Endothelial cell of umbilical vein (primary cell): ENCODE measurements around the gene DIS3L2. TPM values are rescaled to one million over a fixed set of nuclear protein-coding genes. Genes with fewer than 3 reads are reported as not detected.

Source experiments
- BruUV-seq: library from RNA; stranded (reverse); fragments of 400-500 nt; replicated peaks from 2 replicates; lab custom pipeline; 2021; lab: Mats Ljungman, UMichigan
- CTCF ChIA-PET: fragments of 300-600, 350-600 bp; sonication (Branson Sonifier 250); formaldehyde crosslinking; loops from one replicate; lab custom pipeline; 2021; ENCODE audit warnings: antibody characterized with exemption, inconsistent platforms; lab: Charles Lee
- POLR2A ChIA-PET: fragments of 300-600, 350-600 bp; sonication (Branson Sonifier 250); formaldehyde crosslinking; loops from one replicate; lab custom pipeline; 2021; ENCODE audit warnings: antibody characterized with exemption, inconsistent platforms; lab: Charles Lee
- DNase-seq: peaks from one replicate; pipeline ENCODE4 v3.0.0-alpha.2; 2011; ENCODE audit warnings: low read depth, low spot score
- FAIRE-seq: peaks from 2 replicates; lab custom pipeline; 2011; peaks lifted over from hg19 to GRCh38; lab: Jason Lieb, UNC
- H2AFZ ChIP-seq: 2 replicates; pipeline ENCODE4 v1.6.0; 2012; ENCODE audit warnings: low read depth, low read length, control low read depth, inconsistent platforms
- H3K27ac ChIP-seq: 2 replicates; pipeline ENCODE4 v1.5.1; 2011; ENCODE audit warnings: low read depth, mild to moderate bottlenecking, control low read depth, low read length, moderate library complexity; ENCODE audit not compliant: insufficient read depth
- H3K27me3 ChIP-seq, 2 experiments: 2 replicates each; pipeline versions ENCODE4 v1.6.0 to v1.6.1; 2011; ENCODE audit warnings: low read length in 2 of 2, mixed read lengths in 1 of 2; ENCODE audit not compliant: control insufficient read depth in 2 of 2, insufficient read depth in 2 of 2
- H3K36me3 ChIP-seq, 2 experiments: 2 replicates in 1 of 2; 3 replicates in 1 of 2; pipeline ENCODE4 v1.5.1; 2011; ENCODE audit warnings: low read length in 2 of 2, mild to moderate bottlenecking in 1 of 2, moderate library complexity in 1 of 2; ENCODE audit not compliant: control insufficient read depth in 2 of 2, insufficient read depth in 2 of 2; ENCODE audit errors: extremely low read depth in 1 of 2
- H3K4me1 ChIP-seq: 3 replicates; pipeline ENCODE4 v1.5.1; 2011; ENCODE audit warnings: mild to moderate bottlenecking, low read length; ENCODE audit not compliant: control insufficient read depth, insufficient read depth; ENCODE audit errors: extremely low read depth
- H3K4me2 ChIP-seq: 2 replicates; pipeline ENCODE4 v1.6.1; 2011; ENCODE audit warnings: low read length, control low read depth, mixed read lengths; ENCODE audit not compliant: insufficient read depth
- H3K4me3 ChIP-seq, 3 experiments: fragments of 200-600 bp in 1 of 3; sonication (generic), shearing (Covaris generic) in 1 of 3; replicated peaks in 1 of 3; 2 replicates each; pipeline ENCODE4 v1.5.1; 2011 to 2016; ENCODE audit warnings: control low read depth in 3 of 3, low read length in 3 of 3, mild to moderate bottlenecking in 2 of 3, inconsistent platforms in 1 of 3, low read depth in 1 of 3, moderate library complexity in 1 of 3; ENCODE audit not compliant: insufficient read depth in 1 of 3
- H3K79me2 ChIP-seq: 2 replicates; pipeline ENCODE4 v1.6.0; 2012; ENCODE audit warnings: low read length, inconsistent platforms; ENCODE audit not compliant: control insufficient read depth, insufficient read depth
- H3K9ac ChIP-seq: replicated peaks from 2 replicates; pipeline ENCODE3; 2011; ENCODE audit warnings: low read length, control low read depth; ENCODE audit not compliant: insufficient read depth; ENCODE audit errors: extremely low read depth
- H3K9me1 ChIP-seq: replicated peaks from 3 replicates; pipeline ENCODE4 v1.6.0; 2011; ENCODE audit warnings: mild to moderate bottlenecking, low read length; ENCODE audit not compliant: control insufficient read depth, insufficient read depth; ENCODE audit errors: extremely low read depth
- H3K9me3 ChIP-seq: replicated peaks from 2 replicates; pipeline ENCODE4 v1.5.1; 2012; ENCODE audit warnings: low read length, inconsistent platforms; ENCODE audit not compliant: control insufficient read depth, insufficient read depth
- H4K20me1 ChIP-seq: replicated peaks from 2 replicates; pipeline ENCODE3; 2011; ENCODE audit warnings: mild to moderate bottlenecking, low read length; ENCODE audit not compliant: control insufficient read depth, insufficient read depth; ENCODE audit errors: extremely low read depth
- EZH2 ChIP-seq: IDR thresholded peaks from 2 replicates; pipeline ENCODE4 v1.6.1; 2012; ENCODE audit warnings: borderline replicate concordance, low read depth, mild to moderate bottlenecking, moderate library complexity, low read length, inconsistent platforms; ENCODE audit not compliant: severe bottlenecking
- FOS ChIP-seq: IDR thresholded peaks from 2 replicates; pipeline ENCODE4 v1.6.1; 2011; ENCODE audit warnings: mild to moderate bottlenecking, low read length, moderate library complexity, borderline replicate concordance; ENCODE audit not compliant: insufficient read depth
- GATA2 ChIP-seq: IDR thresholded peaks from 2 replicates; pipeline ENCODE4 v1.7.0; 2011; ENCODE audit warnings: low read depth, mild to moderate bottlenecking, moderate library complexity, mixed read lengths, low read length; ENCODE audit not compliant: insufficient read length, insufficient read depth
- JUN ChIP-seq: IDR thresholded peaks from 2 replicates; pipeline ENCODE4 v1.6.1; 2011; ENCODE audit warnings: borderline replicate concordance, low read depth; ENCODE audit not compliant: insufficient read length, insufficient read depth
- MAX ChIP-seq: IDR thresholded peaks from 2 replicates; pipeline ENCODE4 v1.6.1; 2011; ENCODE audit not compliant: insufficient read depth, insufficient read length
- MYC ChIP-seq: IDR thresholded peaks from one replicate; pipeline ENCODE4 v1.6.1; 2011; ENCODE audit warnings: mild to moderate bottlenecking, low read depth, low read length
- POLR2A ChIP-seq: IDR thresholded peaks from 2 replicates; pipeline ENCODE4 v1.6.1; 2012; ENCODE audit warnings: low read depth, mild to moderate bottlenecking, control low read depth, low read length
- POLR2AphosphoS5 ChIP-seq: IDR thresholded peaks from 2 replicates; pipeline ENCODE4 v1.6.1; 2012; ENCODE audit warnings: low read depth, mild to moderate bottlenecking, control low read depth, low read length, moderate library complexity; ENCODE audit not compliant: insufficient read depth
- dilution Hi-C: fragments of 300-500 bp; cut with MboI; formaldehyde crosslinking; loops from one replicate; pipeline ENCODE4 v1.15.0; 2019; ENCODE audit warnings: low sequenced_read_pairs; ENCODE audit not compliant: extremely low pct_ligation_motif_present
- intact Hi-C: fragments of 100-400 bp; cut with micrococcal nuclease; formaldehyde crosslinking; loops from one replicate; pipeline ENCODE4 v1.10.0; 2022
- polyA plus RNA-seq, 4 experiments: library from polyadenylated mRNA; depleted of rRNA in 3 of 4; stranded (reverse) in 3 of 4; unstranded in 1 of 4; fragments of >200 nt; gene quantifications; 2 replicates each; pipeline versions ENCODE4 v1.2.1 to v1.2.3, GENCODE V29; 2011 to 2012; ENCODE audit warnings: missing spikeins in 1 of 4
- total RNA-seq: library from RNA; stranded (reverse); gene quantifications from 2 replicates; pipeline ENCODE4 v1.2.3, GENCODE V29; 2021
- TF ChIP-seq, protein P1 (sequence below), 2 donors: IDR thresholded peaks; 1 replicate in 1 of 2; 2 replicates in 1 of 2; pipeline ENCODE4 v1.5.1; 2011; ENCODE audit warnings: low read length in 2 of 2, mild to moderate bottlenecking in 2 of 2, moderate library complexity in 2 of 2, control low read depth in 1 of 2, inconsistent platforms in 1 of 2, low read depth in 1 of 2; ENCODE audit not compliant: insufficient read depth in 1 of 2; ENCODE audit errors: extremely low read depth in 1 of 2

Gene DIS3L2
- total and polyA plus RNA-seq, 2 donors (not counting 3 experiments of a cell fraction or from before 2014, with no cell fraction given) = 14.6 to 31.2 TPM

DNA sequence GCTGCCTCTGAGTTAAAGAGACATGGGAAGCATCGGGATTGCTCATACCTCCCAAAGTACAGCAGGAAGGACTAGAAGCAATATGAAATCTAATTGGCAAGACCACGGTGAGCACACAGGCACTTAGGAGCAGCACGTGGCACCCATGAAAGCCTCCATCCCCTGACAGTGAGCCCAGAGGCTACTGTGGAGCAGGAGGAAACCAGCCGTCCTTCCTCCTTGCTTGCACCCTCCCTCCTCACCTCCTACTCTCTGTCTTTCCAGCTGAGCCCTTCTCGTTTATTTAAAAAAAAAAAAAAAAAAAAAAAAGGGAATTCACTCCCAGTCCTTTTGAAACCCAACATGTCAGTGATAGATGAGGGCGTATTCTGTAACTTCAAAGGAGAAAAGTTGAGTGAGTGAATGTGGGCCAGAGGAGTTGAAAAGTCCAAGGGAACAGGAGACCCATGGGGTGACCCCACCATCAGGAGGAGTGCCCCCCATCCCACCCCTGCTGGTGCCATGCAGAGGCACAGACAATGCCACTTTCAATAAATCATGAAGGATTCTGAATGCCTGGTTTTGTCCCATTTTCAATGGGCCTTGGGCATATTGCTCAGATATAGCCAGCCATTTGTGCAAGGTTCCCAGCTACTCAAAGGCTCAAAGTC is 320.5 kb downstream of the DIS3L2 start:
- DNase-seq (no peak), FAIRE-seq (no peak)
- Histone ChIP-seq H3K27ac (no peak overlapping the region), H3K9me3 (no peaks in the 10 kb centered on the region), H3K4me1 (no peaks in the 10 kb centered on the region), H3K9me1 (no peaks in the 10 kb centered on the region), H4K20me1 (no peaks in the 10 kb centered on the region), H3K4me2 (no peak overlapping the region), H3K9ac (no peak overlapping the region), H3K4me3 (no peak overlapping the region), H3K36me3 (no peaks in the 10 kb centered on the region), H3K79me2 (no peaks in the 10 kb centered on the region), H2AFZ (no peak overlapping the region), H3K27me3 (no peaks in the 10 kb centered on the region)
- CTCF ChIA-PET = interaction anchor here (1.2 to 3.1 kb wide), 2 partner anchors 9 to 11 kb away, joined by 3 to 18 read pairs; no protein-coding TSS in a partner anchor
- TF ChIP-seq FOS (no peak), JUN (no peak), POLR2AphosphoS5 (no peak), MYC (no peak), GATA2 (no peak), EZH2 (no peak), MAX (no peak), POLR2A (no peak)
- TF ChIP-seq, protein P1, sequence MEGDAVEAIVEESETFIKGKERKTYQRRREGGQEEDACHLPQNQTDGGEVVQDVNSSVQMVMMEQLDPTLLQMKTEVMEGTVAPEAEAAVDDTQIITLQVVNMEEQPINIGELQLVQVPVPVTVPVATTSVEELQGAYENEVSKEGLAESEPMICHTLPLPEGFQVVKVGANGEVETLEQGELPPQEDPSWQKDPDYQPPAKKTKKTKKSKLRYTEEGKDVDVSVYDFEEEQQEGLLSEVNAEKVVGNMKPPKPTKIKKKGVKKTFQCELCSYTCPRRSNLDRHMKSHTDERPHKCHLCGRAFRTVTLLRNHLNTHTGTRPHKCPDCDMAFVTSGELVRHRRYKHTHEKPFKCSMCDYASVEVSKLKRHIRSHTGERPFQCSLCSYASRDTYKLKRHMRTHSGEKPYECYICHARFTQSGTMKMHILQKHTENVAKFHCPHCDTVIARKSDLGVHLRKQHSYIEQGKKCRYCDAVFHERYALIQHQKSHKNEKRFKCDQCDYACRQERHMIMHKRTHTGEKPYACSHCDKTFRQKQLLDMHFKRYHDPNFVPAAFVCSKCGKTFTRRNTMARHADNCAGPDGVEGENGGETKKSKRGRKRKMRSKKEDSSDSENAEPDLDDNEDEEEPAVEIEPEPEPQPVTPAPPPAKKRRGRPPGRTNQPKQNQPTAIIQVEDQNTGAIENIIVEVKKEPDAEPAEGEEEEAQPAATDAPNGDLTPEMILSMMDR (IDR thresholded peaks at IDR 0.05; ENCODE audit: extremely low read depth in 1 of 2, insufficient read depth in 1 of 2, low read depth in 1 of 2, low read length in 2 of 2) = no peak
- dilution Hi-C loops (no loop called here), intact Hi-C loops (no loop called here)
- no TSS peak for BruUV-seq
- POLR2A ChIA-PET = no interaction called here
